ENCODE measurements around the gene NPEPPS.

Gene NPEPPS

DNA sequence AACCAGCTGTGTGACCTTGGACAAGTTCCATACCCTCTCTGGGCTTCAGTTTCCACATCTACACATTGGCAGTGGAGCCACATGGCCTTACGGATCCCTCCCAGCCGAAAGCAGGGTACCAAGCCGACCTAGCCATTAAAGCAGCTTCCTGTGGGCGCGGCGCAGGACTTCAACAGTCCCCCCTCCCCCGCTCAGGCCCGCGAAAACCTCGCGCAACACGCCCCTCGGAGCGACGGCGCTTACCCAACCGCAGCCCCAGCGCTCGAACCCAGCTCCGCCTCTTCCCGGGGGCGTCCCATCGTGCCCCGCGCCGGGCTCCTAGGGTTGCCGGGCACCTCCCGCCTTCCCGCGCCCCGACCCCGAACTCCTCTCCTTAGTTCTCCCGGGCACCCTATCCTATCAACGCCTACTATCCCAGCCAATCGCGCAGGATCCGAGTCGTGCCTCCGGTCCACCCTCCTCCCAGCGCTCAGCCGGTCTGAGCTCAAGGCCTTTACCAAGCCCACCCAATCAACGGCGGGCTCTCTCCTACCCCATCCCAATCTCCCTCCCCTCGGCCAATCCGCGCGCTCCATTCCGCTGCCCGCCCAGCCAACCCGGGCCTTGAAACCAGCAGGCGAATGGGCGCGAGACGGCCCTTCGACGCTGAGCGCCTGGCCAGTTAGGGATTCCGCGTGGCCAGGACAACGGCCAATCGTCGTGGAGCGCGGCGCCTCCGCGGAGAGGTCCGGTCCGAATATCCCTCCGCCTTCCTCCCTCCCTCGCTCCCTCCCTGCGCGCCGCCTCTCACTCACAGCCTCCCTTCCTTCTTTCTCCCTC, 118.5 kb downstream of the NPEPPS start, which contains the start of gene KPNB1 (continued):
- no peak for TF ChIP-seq ZNF292 (tag by site-specific recombination; IDR thresholded peaks at IDR 0.05; ENCODE audit: borderline replicate concordance, low read depth)
- peak; percentile 53 for TF ChIP-seq ZNF335 (tag by site-specific recombination; conservative IDR thresholded peaks at IDR 0.05)
- no peak for TF ChIP-seq PRDM1 (tag by site-specific recombination; IDR thresholded peaks at IDR 0.05)
- TF ChIP-seq ZNF114 (tag by site-specific recombination; IDR thresholded peaks at IDR 0.05): no peak
- TF ChIP-seq ZNF791 (tag by site-specific recombination; IDR thresholded peaks at IDR 0.05): no peak
- TF ChIP-seq ZNF521 (tag by site-specific recombination; IDR thresholded peaks at IDR 0.05): no peak
- no peak for TF ChIP-seq ZNF19 (tag by site-specific recombination; IDR thresholded peaks at IDR 0.05; ENCODE audit: low read depth)
- TF ChIP-seq ZNF423 (tag by site-specific recombination; IDR thresholded peaks at IDR 0.05): peak; percentile 13
- peak; percentile 53 for TF ChIP-seq ZNF660 (tag by site-specific recombination; IDR thresholded peaks at IDR 0.05)
- no peak for TF ChIP-seq PRDM2 (tag by site-specific recombination; IDR thresholded peaks at IDR 0.05; ENCODE audit: borderline replicate concordance)
- no peak for TF ChIP-seq ZNF830 (tag by site-specific recombination; IDR thresholded peaks at IDR 0.05; ENCODE audit: low read depth)
- TF ChIP-seq ZBTB26 (tag by site-specific recombination; optimal IDR thresholded peaks at IDR 0.05): peak; percentile 99
- TF ChIP-seq ZNF558 (tag by site-specific recombination; IDR thresholded peaks at IDR 0.05): no peak
- 0 out of 2 replicates have a peak, but pooled peaks have one; percentile 21 for TF ChIP-seq ZNF223 (tag by site-specific recombination; IDR thresholded peaks at IDR 0.05)
- TF ChIP-seq ZNF76 (tag by site-specific recombination; IDR thresholded peaks at IDR 0.05; ENCODE audit: borderline replicate concordance, low read depth): peak; percentile 86
- TF ChIP-seq ZFHX2 (tag by site-specific recombination; conservative IDR thresholded peaks at IDR 0.05): peak; percentile 93
- no peak for TF ChIP-seq ZNF138 (tag by site-specific recombination; IDR thresholded peaks at IDR 0.05; ENCODE audit: borderline replicate concordance)
- TF ChIP-seq KLF7 (tag by site-specific recombination; IDR thresholded peaks at IDR 0.05; ENCODE audit: borderline replicate concordance): peak; percentile 96
- TF ChIP-seq, protein P1, sequence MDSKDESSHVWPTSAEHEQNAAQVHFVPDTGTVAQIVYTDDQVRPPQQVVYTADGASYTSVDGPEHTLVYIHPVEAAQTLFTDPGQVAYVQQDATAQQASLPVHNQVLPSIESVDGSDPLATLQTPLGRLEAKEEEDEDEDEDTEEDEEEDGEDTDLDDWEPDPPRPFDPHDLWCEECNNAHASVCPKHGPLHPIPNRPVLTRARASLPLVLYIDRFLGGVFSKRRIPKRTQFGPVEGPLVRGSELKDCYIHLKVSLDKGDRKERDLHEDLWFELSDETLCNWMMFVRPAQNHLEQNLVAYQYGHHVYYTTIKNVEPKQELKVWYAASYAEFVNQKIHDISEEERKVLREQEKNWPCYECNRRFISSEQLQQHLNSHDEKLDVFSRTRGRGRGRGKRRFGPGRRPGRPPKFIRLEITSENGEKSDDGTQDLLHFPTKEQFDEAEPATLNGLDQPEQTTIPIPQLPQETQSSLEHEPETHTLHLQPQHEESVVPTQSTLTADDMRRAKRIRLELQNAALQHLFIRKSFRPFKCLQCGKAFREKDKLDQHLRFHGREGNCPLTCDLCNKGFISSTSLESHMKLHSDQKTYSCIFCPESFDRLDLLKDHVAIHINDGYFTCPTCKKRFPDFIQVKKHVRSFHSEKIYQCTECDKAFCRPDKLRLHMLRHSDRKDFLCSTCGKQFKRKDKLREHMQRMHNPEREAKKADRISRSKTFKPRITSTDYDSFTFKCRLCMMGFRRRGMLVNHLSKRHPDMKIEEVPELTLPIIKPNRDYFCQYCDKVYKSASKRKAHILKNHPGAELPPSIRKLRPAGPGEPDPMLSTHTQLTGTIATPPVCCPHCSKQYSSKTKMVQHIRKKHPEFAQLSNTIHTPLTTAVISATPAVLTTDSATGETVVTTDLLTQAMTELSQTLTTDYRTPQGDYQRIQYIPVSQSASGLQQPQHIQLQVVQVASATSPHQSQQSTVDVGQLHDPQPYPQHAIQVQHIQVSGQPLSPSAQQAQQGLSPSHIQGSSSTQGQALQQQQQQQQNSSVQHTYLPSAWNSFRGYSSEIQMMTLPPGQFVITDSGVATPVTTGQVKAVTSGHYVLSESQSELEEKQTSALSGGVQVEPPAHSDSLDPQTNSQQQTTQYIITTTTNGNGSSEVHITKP (tag by site-specific recombination; IDR thresholded peaks at IDR 0.05): peak; percentile 58; the same call in 1 of the 2 replicates
- peak; percentile 85 for TF ChIP-seq ZNF341 (tag by site-specific recombination; IDR thresholded peaks at IDR 0.05; ENCODE audit: low read depth)
- TF ChIP-seq, protein P2, sequence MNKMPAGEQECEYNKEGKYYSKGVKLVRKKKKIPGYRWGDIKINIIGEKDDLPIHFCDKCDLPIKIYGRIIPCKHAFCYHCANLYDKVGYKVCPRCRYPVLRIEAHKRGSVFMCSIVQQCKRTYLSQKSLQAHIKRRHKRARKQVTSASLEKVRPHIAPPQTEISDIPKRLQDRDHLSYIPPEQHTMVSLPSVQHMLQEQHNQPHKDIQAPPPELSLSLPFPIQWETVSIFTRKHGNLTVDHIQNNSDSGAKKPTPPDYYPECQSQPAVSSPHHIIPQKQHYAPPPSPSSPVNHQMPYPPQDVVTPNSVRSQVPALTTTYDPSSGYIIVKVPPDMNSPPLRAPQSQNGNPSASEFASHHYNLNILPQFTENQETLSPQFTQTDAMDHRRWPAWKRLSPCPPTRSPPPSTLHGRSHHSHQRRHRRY (tag by site-specific recombination; IDR thresholded peaks at IDR 0.05): no peak
- no peak for TF ChIP-seq ZNF274 (IDR thresholded peaks at IDR 0.05; ENCODE audit: low read length)
- TF ChIP-seq ZNF274 (tag by site-specific recombination; IDR thresholded peaks at IDR 0.05; ENCODE audit: borderline replicate concordance): no peak
- peak; percentile 83 for TF ChIP-seq GLIS1 (tag by site-specific recombination; IDR thresholded peaks at IDR 0.05)
- no peak for TF ChIP-seq ZNF530 (tag by site-specific recombination; IDR thresholded peaks at IDR 0.05; ENCODE audit: low read depth)
- TF ChIP-seq, protein P3, sequence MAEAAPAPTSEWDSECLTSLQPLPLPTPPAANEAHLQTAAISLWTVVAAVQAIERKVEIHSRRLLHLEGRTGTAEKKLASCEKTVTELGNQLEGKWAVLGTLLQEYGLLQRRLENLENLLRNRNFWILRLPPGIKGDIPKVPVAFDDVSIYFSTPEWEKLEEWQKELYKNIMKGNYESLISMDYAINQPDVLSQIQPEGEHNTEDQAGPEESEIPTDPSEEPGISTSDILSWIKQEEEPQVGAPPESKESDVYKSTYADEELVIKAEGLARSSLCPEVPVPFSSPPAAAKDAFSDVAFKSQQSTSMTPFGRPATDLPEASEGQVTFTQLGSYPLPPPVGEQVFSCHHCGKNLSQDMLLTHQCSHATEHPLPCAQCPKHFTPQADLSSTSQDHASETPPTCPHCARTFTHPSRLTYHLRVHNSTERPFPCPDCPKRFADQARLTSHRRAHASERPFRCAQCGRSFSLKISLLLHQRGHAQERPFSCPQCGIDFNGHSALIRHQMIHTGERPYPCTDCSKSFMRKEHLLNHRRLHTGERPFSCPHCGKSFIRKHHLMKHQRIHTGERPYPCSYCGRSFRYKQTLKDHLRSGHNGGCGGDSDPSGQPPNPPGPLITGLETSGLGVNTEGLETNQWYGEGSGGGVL (tag by site-specific recombination; IDR thresholded peaks at IDR 0.05): peak; percentile 94

Measured in HEK293 (cell line).